ENCODE measurements around the gene ZNF134.

Gene ZNF134

GRCh38 chr19:57587529-57587928, 26.5 kb upstream of the ZNF134 start:
- H3K4me1 ChIP-seq (ENCODE audit: control insufficient read depth, insufficient read depth, low read length, poor library complexity, severe bottlenecking) = peaks cover 7% of the 10 kb centered on the region
- no peak for DNase-seq
- peaks cover 60% of the 10 kb centered on the region for H3K9me3 ChIP-seq (ENCODE audit: control insufficient read depth, low read length)
- no peaks in the 10 kb centered on the region for H3K27me3 ChIP-seq (replicated peaks; ENCODE audit: control insufficient read depth, insufficient read depth, low read length, poor library complexity, severe bottlenecking)
- no peak overlapping the region for H3K27ac ChIP-seq (ENCODE audit: insufficient read depth, low read length, poor library complexity, severe bottlenecking)
- H3K36me3 ChIP-seq (ENCODE audit: control insufficient read depth, insufficient read depth, low read length) = peaks cover 32% of the 10 kb centered on the region
- no peak overlapping the region for H3K4me3 ChIP-seq (ENCODE audit: insufficient read depth, low read depth, low read length, poor library complexity, severe bottlenecking)

GRCh38 chr19:57599377-57599760, 14.7 kb upstream of the ZNF134 start:
- H3K4me1 ChIP-seq (ENCODE audit: control insufficient read depth, insufficient read depth, low read length, poor library complexity, severe bottlenecking) = peaks cover 4% of the 10 kb centered on the region
- no peak for DNase-seq
- H3K27me3 ChIP-seq (replicated peaks; ENCODE audit: control insufficient read depth, insufficient read depth, low read length, poor library complexity, severe bottlenecking) = no peaks in the 10 kb centered on the region
- H3K9me3 ChIP-seq (ENCODE audit: control insufficient read depth, low read length) = peaks cover 10% of the 10 kb centered on the region
- peaks cover 11% of the 10 kb centered on the region for H3K36me3 ChIP-seq (ENCODE audit: control insufficient read depth, insufficient read depth, low read length)
- no peak overlapping the region for H3K27ac ChIP-seq (ENCODE audit: insufficient read depth, low read length, poor library complexity, severe bottlenecking)
- peak overlapping the region; percentile 77 for H3K4me3 ChIP-seq (ENCODE audit: insufficient read depth, low read depth, low read length, poor library complexity, severe bottlenecking)

- DNase-seq = peak; percentile 56 to 74 (median 68)
- H3K36me3 ChIP-seq (ENCODE audit: control insufficient read depth, insufficient read depth, low read length) = peaks cover 16% of the 10 kb centered on the region
- peaks cover 10% of the 10 kb centered on the region for H3K9me3 ChIP-seq (ENCODE audit: control insufficient read depth, low read length)
- H3K27me3 ChIP-seq (replicated peaks; ENCODE audit: control insufficient read depth, insufficient read depth, low read length, poor library complexity, severe bottlenecking) = no peaks in the 10 kb centered on the region
- peaks cover 4% of the 10 kb centered on the region for H3K4me1 ChIP-seq (ENCODE audit: control insufficient read depth, insufficient read depth, low read length, poor library complexity, severe bottlenecking)
- no peak within 1 kb of the TSS for H3K27ac ChIP-seq (ENCODE audit: insufficient read depth, low read length, poor library complexity, severe bottlenecking)
- H3K4me3 ChIP-seq (ENCODE audit: insufficient read depth, low read depth, low read length, poor library complexity, severe bottlenecking) = peak within 1 kb of the TSS; percentile 77
Observed at GRCh38 chr19:57599761-57600383, 14.2 kb upstream of the ZNF134 start, which contains the start of gene ZNF530. TSS of gene ZNF530 (plus strand) at chr19:57599885. CDS start at chr19:57604346, 4,461 bp downstream.

GRCh38 chr19:57606931-57607330, 7.1 kb upstream of the ZNF134 start:
- H3K36me3 ChIP-seq (ENCODE audit: control insufficient read depth, insufficient read depth, low read length) = peaks cover 31% of the 10 kb centered on the region
- no peak for DNase-seq
- peaks cover 27% of the 10 kb centered on the region for H3K9me3 ChIP-seq (ENCODE audit: control insufficient read depth, low read length)
- H3K27ac ChIP-seq (ENCODE audit: insufficient read depth, low read length, poor library complexity, severe bottlenecking) = no peak overlapping the region
- H3K27me3 ChIP-seq (replicated peaks; ENCODE audit: control insufficient read depth, insufficient read depth, low read length, poor library complexity, severe bottlenecking) = no peaks in the 10 kb centered on the region
- H3K4me3 ChIP-seq (ENCODE audit: insufficient read depth, low read depth, low read length, poor library complexity, severe bottlenecking) = no peak overlapping the region
- H3K4me1 ChIP-seq (ENCODE audit: control insufficient read depth, insufficient read depth, low read length, poor library complexity, severe bottlenecking) = no peaks in the 10 kb centered on the region

- no peak for DNase-seq
- H3K9me3 ChIP-seq (ENCODE audit: control insufficient read depth, low read length) = peaks cover 24% of the 10 kb centered on the region
- H3K4me3 ChIP-seq (ENCODE audit: insufficient read depth, low read depth, low read length, poor library complexity, severe bottlenecking) = no peak overlapping the region
- H3K4me1 ChIP-seq (ENCODE audit: control insufficient read depth, insufficient read depth, low read length, poor library complexity, severe bottlenecking) = peaks cover 12% of the 10 kb centered on the region
- H3K27ac ChIP-seq (ENCODE audit: insufficient read depth, low read length, poor library complexity, severe bottlenecking) = no peak overlapping the region
- no peaks in the 10 kb centered on the region for H3K27me3 ChIP-seq (replicated peaks; ENCODE audit: control insufficient read depth, insufficient read depth, low read length, poor library complexity, severe bottlenecking)
- H3K36me3 ChIP-seq (ENCODE audit: control insufficient read depth, insufficient read depth, low read length) = peaks cover 11% of the 10 kb centered on the region
Observed at GRCh38 chr19:57611113-57611512, 2.9 kb upstream of the ZNF134 start.

GRCh38 chr19:57615346-57615745, 1.3 kb downstream of the ZNF134 start:
- no peak overlapping the region for H3K4me3 ChIP-seq (ENCODE audit: insufficient read depth, low read depth, low read length, poor library complexity, severe bottlenecking)
- no peaks in the 10 kb centered on the region for H3K27me3 ChIP-seq (replicated peaks; ENCODE audit: control insufficient read depth, insufficient read depth, low read length, poor library complexity, severe bottlenecking)
- no peak overlapping the region for H3K27ac ChIP-seq (ENCODE audit: insufficient read depth, low read length, poor library complexity, severe bottlenecking)
- no peak for DNase-seq
- peaks cover 51% of the 10 kb centered on the region for H3K36me3 ChIP-seq (ENCODE audit: control insufficient read depth, insufficient read depth, low read length)
- peaks cover 49% of the 10 kb centered on the region for H3K9me3 ChIP-seq (ENCODE audit: control insufficient read depth, low read length)
- peaks cover 12% of the 10 kb centered on the region for H3K4me1 ChIP-seq (ENCODE audit: control insufficient read depth, insufficient read depth, low read length, poor library complexity, severe bottlenecking)

GRCh38 chr19:57620673-57621348, 6.8 kb downstream of the ZNF134 start:
- peaks cover 63% of the 10 kb centered on the region for H3K36me3 ChIP-seq (ENCODE audit: control insufficient read depth, insufficient read depth, low read length)
- no peak overlapping the region for H3K4me3 ChIP-seq (ENCODE audit: insufficient read depth, low read depth, low read length, poor library complexity, severe bottlenecking)
- no peak overlapping the region for H3K27ac ChIP-seq (ENCODE audit: insufficient read depth, low read length, poor library complexity, severe bottlenecking)
- H3K9me3 ChIP-seq (ENCODE audit: control insufficient read depth, low read length) = peaks cover 93% of the 10 kb centered on the region
- no peaks in the 10 kb centered on the region for H3K4me1 ChIP-seq (ENCODE audit: control insufficient read depth, insufficient read depth, low read length, poor library complexity, severe bottlenecking)
- H3K27me3 ChIP-seq (replicated peaks; ENCODE audit: control insufficient read depth, insufficient read depth, low read length, poor library complexity, severe bottlenecking) = no peaks in the 10 kb centered on the region
- no peak for DNase-seq

GRCh38 chr19:57623091-57623490, 9.0 kb downstream of the ZNF134 start:
- Histone ChIP-seq H3K27me3 (replicated peaks; ENCODE audit: control insufficient read depth, insufficient read depth, low read length, poor library complexity, severe bottlenecking) (no peaks in the 10 kb centered on the region), H3K4me1 (ENCODE audit: control insufficient read depth, insufficient read depth, low read length, poor library complexity, severe bottlenecking) (no peaks in the 10 kb centered on the region), H3K36me3 (ENCODE audit: control insufficient read depth, insufficient read depth, low read length) (peaks cover 40% of the 10 kb centered on the region), H3K9me3 (ENCODE audit: control insufficient read depth, low read length) (peaks cover 72% of the 10 kb centered on the region), H3K27ac (ENCODE audit: insufficient read depth, low read length, poor library complexity, severe bottlenecking) (no peak overlapping the region), H3K4me3 (ENCODE audit: insufficient read depth, low read depth, low read length, poor library complexity, severe bottlenecking) (no peak overlapping the region)
- DNase-seq = no peak

- peak within 1 kb of the TSS; percentile 81 for H3K27ac ChIP-seq (ENCODE audit: insufficient read depth, low read length, poor library complexity, severe bottlenecking)
Observed at GRCh38 chr19:57632987-57633831, 19.2 kb downstream of the ZNF134 start, which contains the start of gene ZNF211. TSS of gene ZNF211 (plus strand) at chr19:57633168. CDS start at chr19:57633347, 179 bp downstream.

GRCh38 chr19:57633832-57634131, 19.7 kb downstream of the ZNF134 start:
- peaks cover 8% of the 10 kb centered on the region for H3K9me3 ChIP-seq (ENCODE audit: control insufficient read depth, low read length)
- H3K27ac ChIP-seq (ENCODE audit: insufficient read depth, low read length, poor library complexity, severe bottlenecking) = no peak overlapping the region
- H3K36me3 ChIP-seq (ENCODE audit: control insufficient read depth, insufficient read depth, low read length) = peaks cover 40% of the 10 kb centered on the region
- H3K27me3 ChIP-seq (replicated peaks; ENCODE audit: control insufficient read depth, insufficient read depth, low read length, poor library complexity, severe bottlenecking) = no peaks in the 10 kb centered on the region
- H3K4me1 ChIP-seq (ENCODE audit: control insufficient read depth, insufficient read depth, low read length, poor library complexity, severe bottlenecking) = peaks cover 6% of the 10 kb centered on the region
- no peak for DNase-seq
- H3K4me3 ChIP-seq (ENCODE audit: insufficient read depth, low read depth, low read length, poor library complexity, severe bottlenecking) = peak overlapping the region; percentile 89

More at GRCh38 chr19:57632987-57633831, 19.2 kb downstream of the ZNF134 start, which contains the start of gene ZNF211:
- Histone ChIP-seq H3K36me3 (ENCODE audit: control insufficient read depth, insufficient read depth, low read length) (peaks cover 35% of the 10 kb centered on the region), H3K4me3 (ENCODE audit: insufficient read depth, low read depth, low read length, poor library complexity, severe bottlenecking) (peak within 1 kb of the TSS; percentile 89), H3K27me3 (replicated peaks; ENCODE audit: control insufficient read depth, insufficient read depth, low read length, poor library complexity, severe bottlenecking) (no peaks in the 10 kb centered on the region), H3K4me1 (ENCODE audit: control insufficient read depth, insufficient read depth, low read length, poor library complexity, severe bottlenecking) (peaks cover 6% of the 10 kb centered on the region), H3K9me3 (ENCODE audit: control insufficient read depth, low read length) (peaks cover 10% of the 10 kb centered on the region)
- DNase-seq = peak; percentile 69 to 79 (median 74)

All from effector memory CD4-positive, alpha-beta T cell (primary cell).